Stimulated activated CD4-positive, alpha-beta T cell treated with anti-CD3 and anti-CD28 coated beads, TNF-alpha, amount 100 ng/mL, for 4 hours (primary cell): Measurements from ENCODE around the gene DVL1.
A peak's percentile ranks its signal among the peaks of the same experiment; 100 is the strongest.

Source experiments
- DNase-seq, 3 experiments: peaks; one replicate each; pipeline ENCODE4 v3.0.0-alpha.2; 2020; ENCODE audit warnings: low read depth in 3 of 3

Gene DVL1

DNA sequence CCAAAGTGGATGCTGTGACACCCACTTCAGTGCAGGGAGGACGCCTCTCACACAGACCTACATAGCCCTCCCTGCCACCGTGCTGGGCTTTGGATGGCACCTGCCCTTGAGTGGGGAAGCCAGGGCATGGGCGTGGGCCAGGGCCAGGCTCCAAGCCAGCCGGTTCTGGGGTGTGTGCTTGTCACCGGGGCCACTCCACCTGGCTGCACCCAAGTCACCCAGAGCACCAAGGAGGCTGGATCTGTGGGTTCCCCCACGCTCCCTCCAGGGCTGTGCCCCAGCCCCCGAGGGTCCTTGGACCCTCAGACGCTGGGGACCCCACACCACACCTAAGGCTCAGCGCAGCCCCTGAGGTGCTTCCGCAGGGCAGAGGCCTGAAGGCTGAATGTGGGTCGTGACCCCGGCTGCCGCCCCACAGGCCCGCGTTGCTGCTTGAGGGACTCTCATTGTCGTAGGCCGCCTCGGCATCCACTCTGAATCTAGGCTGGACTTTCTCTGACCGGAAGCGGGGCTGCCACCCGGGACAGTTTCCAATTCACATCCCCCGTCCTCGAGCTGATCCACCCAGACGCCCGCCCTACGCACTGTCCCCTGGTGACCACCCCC, 7.7 kb upstream of the DVL1 start:
- DNase-seq, result no peak

GRCh38 chr1:1356166-1356795, 7.1 kb upstream of the DVL1 start:
- DNase-seq, result no peak

- DNase-seq, result no peak
These were observed 6.2 kb upstream of the DVL1 start for GRCh38 chr1:1355416-1355815.

DNA sequence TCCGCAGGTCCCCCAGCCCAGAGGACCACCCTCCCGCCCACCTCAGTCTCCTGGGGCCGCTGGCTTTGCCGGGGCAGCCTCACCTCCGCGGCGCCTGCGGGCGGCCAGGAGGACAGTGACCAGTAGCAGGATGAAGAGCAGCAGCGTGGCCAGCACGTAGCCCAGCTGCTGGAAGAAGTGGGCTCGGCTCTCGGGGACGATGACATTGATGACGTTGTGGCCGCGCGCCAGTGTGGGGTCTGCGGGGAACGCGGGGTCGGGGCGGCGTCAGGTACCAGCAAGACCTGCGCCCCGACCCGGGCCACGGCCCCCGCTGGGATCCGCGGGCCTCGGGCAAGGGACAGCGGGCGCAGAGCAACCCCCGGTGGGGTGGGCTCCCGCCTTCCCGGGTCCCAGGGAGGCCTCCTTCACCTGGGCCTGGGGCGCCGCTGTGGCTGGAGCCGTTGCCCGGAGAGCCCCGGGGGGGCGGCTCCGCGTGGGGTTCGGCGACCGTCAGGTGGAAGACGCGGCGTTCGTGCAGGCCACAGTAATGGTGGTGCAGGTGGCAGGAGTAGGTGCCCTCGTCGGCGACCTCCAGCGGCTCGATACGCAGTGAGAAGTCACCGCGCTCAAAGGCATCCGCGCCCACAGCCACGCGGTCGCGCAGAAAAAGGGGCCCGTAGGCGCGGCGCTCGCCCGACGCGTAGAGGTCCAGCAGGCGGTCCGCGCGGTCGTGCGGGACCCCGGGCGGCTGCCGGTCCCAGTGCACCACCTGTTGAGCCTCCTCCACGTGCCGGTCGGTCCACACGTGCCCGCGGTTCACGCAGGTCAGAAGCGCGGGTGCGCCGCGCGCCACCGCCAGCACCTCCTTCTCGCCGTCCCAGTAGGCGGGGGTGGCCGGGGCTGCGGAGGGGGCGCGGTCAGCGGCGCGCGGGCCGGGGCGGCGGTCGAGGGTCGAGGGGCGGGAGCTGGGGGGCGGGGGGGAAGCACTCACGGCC, 5.3 kb upstream of the DVL1 start:
- no peak for DNase-seq

- DNase-seq, result no peak
These were observed 4.4 kb upstream of the DVL1 start for GRCh38 chr1:1353389-1354151.

DNA sequence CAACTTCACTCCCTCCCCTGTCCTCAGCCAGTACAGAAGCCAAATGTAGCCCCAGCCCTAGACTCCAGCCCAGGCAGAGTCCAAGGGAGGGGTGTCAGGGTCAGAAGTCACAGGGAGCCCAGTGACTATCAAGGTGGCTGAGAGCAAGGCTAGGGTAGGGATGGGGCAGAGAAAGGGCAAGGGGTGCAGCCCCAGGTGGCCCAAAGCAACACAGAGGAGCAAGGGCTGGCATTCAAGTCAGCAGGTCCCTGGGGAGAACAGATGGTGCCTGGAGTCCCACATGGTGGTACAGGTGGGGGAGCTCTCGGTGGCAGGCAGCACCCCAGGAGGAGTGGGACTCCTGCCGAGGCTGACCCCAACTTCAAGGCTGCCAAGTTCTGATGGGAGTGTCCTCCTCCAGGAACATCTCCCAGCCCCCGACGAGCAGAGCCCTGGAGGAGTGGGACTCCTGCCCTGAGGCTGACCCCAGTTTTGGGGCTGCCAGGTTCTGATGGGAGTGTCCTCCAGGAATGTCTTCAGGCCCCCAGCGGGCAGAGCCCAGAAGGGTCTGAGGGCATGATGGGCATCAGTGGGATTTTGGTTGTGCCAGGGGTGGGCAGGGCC, 3.7 kb upstream of the DVL1 start:
- no peak for DNase-seq

DNA sequence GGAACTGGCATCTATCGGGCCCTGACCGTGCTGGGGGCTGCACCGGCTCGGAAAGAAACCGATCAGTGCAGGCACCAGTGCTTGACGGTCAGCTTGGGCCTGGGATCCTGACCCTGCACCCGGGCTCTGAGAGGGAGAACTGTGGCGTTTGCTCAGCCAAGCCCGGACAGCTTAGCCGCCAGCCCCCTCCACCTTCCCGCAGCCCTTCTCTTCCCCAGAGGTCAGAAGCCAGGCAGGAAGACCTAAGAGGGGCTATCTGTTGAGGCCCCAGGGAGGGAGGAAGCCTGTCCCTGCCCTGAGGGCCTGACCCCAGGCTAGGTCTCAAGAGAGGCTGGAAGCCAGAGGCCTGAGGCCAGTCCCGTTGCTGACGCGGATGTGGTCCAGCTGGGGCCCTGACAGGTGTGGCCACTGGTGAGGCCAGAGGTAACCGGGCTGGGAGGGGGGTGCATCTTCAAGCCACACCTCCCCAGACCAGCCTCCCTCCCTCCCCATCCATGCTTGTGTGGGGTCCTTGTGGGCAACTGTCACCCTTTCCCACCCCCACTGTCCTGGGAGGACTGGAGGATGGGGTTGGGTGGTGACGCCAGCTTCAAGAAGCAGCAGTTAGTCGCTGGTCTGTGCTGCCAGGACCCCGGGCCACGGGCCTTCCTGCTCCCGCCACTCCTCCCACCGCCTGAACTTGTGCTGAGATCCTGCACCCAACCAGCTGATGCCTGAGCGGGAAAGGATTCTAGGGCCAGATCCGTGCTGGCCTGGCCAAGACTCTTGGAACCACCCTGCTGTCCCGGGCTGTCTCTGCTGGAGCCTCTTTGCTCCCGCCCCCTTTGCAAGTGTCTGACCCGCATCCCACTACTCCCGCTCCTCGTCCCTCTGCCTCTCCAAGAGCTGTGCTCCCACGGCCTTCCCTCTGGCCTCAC, 2.6 kb upstream of the DVL1 start:
- no peak for DNase-seq

GRCh38 chr1:1348420-1349255, 580 bp downstream of the DVL1 start:
- no peak for DNase-seq

GRCh38 chr1:1347663-1348419, 1.4 kb downstream of the DVL1 start:
- DNase-seq, result no peak

- no peak for DNase-seq
These were observed 2.1 kb downstream of the DVL1 start for GRCh38 chr1:1347026-1347595.

DNA sequence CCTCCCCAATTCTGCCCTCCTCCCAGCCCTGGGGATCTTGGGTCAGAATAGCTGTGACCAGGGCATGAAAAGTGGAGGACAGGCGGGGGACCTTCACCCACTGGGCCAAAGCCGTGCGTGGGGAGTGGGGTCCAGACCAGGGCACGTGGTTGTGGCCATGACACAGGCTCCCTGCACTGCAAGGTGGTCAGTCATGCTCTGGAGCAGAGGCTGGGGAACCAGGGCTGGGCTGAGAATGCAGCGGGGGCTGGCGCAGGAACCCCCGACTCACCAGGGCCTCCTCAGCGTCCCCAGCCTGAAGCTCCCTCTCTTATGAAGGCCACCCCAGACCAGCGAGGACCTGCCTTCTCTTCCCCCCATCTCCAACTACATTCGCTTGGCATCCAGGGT, 2.7 kb downstream of the DVL1 start:
- no peak for DNase-seq

- DNase-seq, result no peak
These were observed 3.2 kb downstream of the DVL1 start for GRCh38 chr1:1345860-1346500.

- DNase-seq, result no peak
These were observed 3.8 kb downstream of the DVL1 start for GRCh38 chr1:1345384-1345783.

DNA sequence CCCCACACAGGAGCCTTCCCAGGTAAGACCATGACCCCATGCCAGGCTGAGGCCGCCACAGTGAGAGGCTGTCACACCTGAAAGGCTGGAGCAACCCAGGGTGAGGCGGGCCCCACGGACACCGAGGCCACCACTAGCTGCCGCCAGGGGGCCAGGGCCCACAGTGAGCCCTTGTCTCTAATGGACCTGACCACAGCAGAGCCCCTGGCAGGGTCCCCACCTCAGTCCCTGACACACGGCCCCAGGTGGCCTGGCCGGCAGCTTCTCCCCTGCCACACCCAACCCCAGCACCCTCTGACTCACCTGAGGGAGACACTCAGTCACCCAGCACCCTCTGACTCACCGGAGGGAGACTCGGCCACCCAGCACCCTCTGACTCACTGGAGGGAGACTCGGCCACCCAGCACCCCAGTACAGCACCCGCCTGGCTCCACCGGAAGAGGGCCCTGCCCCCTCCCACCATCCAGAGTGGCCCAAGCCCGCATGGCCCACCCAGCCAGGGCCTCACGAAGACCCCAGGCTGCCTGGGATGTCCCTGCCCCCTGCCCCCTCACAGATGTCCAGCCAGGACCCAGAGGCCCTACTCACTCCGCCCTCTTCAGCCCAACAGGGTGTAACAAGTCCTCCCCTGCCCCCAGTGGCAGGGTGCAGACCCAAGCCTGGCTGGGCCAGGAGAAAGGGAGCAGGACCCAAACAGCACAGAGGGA, 4.4 kb downstream of the DVL1 start:
- peak in 1 of 3 experiments; percentile 35 for DNase-seq

DNA sequence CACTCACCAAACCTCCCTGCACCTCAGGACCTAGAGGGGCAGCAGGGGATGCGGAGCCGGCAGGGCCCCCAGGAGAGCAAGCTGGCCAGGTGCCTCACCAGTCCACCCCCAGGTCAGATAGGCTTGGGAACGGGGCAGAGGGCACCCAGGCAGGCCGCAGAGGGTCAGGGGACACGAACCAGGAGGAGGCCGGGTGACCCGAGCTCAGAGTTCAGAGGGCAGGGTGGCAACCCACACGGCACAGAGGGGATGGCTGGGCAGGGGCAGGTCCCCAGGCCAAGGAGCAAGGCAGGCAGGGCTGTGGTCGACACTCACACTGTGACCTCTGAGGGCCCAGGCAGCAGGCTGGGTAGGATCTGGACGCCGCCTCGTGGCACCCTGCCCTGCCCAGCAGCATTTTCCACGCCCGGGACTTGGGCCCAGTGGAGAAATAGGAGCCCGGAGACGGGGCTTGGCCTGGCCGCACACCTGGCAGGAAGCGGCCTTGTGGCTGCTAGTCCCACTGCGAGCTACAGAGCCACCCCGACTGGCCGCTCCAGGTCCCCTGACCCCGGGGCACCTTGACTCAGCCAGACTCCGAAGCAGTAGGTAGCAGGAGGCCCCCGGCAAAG, 5.3 kb downstream of the DVL1 start:
- DNase-seq, result no peak

GRCh38 chr1:1342584-1343115, 6.6 kb downstream of the DVL1 start:
- DNase-seq, result no peak
